ENCODE data around the gene MAPK8.

MAPK8 gene

DNA sequence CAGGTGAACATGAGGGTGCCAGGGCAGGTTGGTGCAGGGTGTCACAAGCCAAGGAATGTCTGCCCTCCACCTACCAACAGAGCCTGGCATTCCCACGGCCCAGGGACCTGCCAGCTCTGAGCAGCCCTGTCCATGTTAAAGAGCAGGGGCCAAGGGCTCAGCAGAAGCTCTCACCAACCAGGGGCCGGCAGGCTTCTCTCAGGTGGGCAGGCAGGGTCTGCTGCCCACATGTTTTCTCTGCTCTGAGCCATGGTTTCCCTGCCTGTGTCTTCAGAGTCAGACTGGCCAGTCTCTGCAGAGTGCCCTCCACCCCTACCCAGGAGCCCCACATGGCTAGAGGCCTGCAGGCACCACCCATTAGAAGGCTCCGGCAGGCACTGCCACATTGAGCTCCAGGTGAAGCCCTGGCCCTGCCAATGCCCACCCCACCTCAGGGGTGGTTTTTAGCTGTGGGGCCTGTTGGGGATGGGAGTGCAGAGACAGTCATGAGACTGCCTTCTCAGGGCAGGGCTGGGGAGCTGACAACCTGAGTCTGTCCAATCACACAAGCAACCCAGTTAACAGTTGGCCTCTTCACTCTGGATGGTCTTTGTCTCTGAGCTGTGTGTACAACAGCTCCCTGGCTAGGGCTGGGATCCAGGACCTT lies 162.5 kb downstream of the MAPK8 start:
- TF ChIP-seq, protein P1, sequence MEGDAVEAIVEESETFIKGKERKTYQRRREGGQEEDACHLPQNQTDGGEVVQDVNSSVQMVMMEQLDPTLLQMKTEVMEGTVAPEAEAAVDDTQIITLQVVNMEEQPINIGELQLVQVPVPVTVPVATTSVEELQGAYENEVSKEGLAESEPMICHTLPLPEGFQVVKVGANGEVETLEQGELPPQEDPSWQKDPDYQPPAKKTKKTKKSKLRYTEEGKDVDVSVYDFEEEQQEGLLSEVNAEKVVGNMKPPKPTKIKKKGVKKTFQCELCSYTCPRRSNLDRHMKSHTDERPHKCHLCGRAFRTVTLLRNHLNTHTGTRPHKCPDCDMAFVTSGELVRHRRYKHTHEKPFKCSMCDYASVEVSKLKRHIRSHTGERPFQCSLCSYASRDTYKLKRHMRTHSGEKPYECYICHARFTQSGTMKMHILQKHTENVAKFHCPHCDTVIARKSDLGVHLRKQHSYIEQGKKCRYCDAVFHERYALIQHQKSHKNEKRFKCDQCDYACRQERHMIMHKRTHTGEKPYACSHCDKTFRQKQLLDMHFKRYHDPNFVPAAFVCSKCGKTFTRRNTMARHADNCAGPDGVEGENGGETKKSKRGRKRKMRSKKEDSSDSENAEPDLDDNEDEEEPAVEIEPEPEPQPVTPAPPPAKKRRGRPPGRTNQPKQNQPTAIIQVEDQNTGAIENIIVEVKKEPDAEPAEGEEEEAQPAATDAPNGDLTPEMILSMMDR (IDR thresholded peaks at IDR 0.05): no peak
- H3K27me3 ChIP-seq: peaks cover 15% of the 10 kb centered on the region
- H3K27ac ChIP-seq: no peak overlapping the region
- no peaks in the 10 kb centered on the region for H3K36me3 ChIP-seq
- no peaks in the 10 kb centered on the region for H3K4me1 ChIP-seq (ENCODE audit: control insufficient read depth in 1 of 2, insufficient read depth in 1 of 2, low read depth in 1 of 2, low read length in 1 of 2)
- no peak overlapping the region for H3K4me3 ChIP-seq (ENCODE audit: low read depth in 1 of 2, low read length in 1 of 2)
- no peaks in the 10 kb centered on the region for H3K9me3 ChIP-seq

DNA sequence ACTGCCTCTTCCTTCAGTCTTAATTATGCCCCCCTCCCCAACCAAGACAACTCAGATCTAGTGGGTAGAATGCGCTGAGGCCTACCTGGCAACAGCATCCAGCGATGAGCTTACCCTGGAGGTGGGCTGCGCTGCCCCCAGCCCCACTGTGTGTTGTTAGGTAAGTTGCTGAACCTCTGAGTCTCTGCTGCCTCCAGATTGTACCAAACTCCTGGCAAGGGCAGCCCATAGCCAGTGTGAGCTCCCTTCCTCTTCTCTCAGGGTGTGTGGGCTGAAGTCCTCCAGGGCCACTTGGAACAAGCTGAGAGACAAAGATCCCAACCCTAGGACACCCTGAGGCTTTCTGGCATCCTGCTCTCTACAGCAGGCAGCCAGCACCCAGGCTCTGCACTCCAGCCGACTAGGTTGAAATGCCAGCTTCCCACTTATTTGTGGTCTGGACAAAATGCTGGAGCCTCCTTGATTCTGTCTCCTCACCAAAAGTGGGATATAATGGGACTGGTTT lies 163.1 kb downstream of the MAPK8 start:
- Histone ChIP-seq H3K36me3 (no peaks in the 10 kb centered on the region), H3K4me3 (ENCODE audit: low read depth in 1 of 2, low read length in 1 of 2) (no peak overlapping the region), H3K4me1 (ENCODE audit: control insufficient read depth in 1 of 2, insufficient read depth in 1 of 2, low read depth in 1 of 2, low read length in 1 of 2) (no peaks in the 10 kb centered on the region), H3K27me3 (peaks cover 14% of the 10 kb centered on the region), H3K9me3 (no peaks in the 10 kb centered on the region), H3K27ac (no peak overlapping the region)
- TF ChIP-seq, protein P1 (IDR thresholded peaks at IDR 0.05): no peak

DNA sequence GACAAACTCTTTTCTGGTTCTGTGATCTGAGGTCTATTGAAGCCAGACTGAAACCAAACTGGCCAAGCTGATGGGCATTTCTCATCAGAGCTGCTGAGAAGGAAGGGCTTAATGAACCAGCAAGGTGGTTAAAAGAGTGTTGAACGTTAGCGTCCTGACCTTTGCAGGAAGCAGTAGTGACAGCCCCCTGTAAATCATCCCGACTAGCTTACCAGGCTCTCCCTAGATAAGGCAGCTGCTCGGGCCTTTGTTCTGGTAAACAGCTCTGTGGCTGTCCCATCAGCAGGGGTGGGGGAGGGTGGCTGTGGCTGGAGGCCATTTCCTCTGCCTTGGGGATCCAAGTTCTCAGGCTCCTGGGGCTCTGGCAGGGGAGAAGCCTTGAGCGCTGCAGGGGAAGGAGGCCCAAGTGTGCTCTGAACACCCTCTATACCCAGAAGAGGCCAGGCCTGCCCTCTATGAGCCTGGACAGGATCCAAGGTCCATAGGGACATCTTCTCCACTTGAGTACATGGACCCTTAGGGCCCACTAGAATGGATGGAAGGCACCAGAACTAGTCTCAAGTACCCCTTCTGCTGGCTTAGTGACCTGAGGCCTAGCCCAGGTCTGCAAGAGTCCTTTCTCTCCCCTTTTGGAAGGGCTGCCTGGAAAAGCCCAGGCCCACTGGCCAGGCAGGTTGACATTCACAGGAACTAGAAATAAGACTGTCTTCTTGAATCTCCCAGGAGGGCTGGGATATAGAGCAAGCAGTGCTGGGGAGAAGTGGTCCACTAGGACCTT lies 163.8 kb downstream of the MAPK8 start:
- Histone ChIP-seq H3K27me3 (peaks cover 6% of the 10 kb centered on the region), H3K4me1 (ENCODE audit: control insufficient read depth in 1 of 2, insufficient read depth in 1 of 2, low read depth in 1 of 2, low read length in 1 of 2) (no peaks in the 10 kb centered on the region), H3K27ac (no peak overlapping the region), H3K4me3 (ENCODE audit: low read depth in 1 of 2, low read length in 1 of 2) (no peak overlapping the region), H3K36me3 (no peaks in the 10 kb centered on the region), H3K9me3 (no peaks in the 10 kb centered on the region)
- TF ChIP-seq, protein P1 (IDR thresholded peaks at IDR 0.05): no peak

DNA sequence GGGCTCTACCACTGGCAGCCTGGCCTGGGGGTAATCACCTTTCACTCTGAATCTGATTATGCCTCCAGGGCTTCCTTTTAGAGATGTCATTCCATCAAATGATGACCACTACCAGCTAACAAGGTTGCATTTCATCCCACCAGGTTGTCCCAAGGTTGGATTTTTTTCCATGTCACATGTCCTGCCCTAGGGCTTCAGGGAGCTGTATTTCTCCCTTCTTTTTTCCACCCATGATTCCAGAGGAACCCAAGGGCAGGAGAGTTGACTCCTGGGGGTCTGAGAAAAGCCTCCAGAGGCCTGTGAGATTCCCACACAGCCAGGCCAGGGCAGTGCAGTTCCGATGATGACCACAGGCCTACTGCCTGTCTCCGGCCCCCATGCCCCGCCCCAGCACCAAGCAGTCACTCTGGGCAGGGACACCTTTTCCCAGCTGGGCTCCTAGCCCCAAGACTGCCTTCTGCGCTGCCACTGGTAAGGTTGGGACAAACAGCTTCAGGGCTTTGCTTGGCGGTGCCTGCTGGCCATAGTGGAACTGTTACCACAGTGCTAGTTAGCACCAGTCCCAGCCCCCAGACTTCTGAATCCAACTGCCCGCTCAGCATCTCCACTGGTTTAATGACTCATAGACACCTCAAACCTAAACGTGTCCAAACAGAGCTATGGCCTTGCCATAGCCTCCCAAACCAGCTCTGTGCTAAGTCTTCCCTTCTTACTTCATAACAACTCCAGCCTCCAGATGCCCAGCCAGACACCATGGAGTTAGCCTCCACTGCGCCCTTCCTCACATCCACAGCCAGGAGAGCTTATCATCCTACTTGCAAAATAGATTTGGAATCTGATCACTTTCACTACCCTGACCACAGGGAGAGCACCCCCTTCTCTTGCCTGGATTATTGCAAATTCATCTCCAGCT lies 164.7 kb downstream of the MAPK8 start:
- Histone ChIP-seq H3K4me3 (ENCODE audit: low read depth in 1 of 2, low read length in 1 of 2) (no peak overlapping the region), H3K27me3 (no peaks in the 10 kb centered on the region), H3K4me1 (ENCODE audit: control insufficient read depth in 1 of 2, insufficient read depth in 1 of 2, low read depth in 1 of 2, low read length in 1 of 2) (no peaks in the 10 kb centered on the region), H3K27ac (no peak overlapping the region), H3K9me3 (no peaks in the 10 kb centered on the region), H3K36me3 (no peaks in the 10 kb centered on the region)
- TF ChIP-seq, protein P1 (IDR thresholded peaks at IDR 0.05): no peak

DNA sequence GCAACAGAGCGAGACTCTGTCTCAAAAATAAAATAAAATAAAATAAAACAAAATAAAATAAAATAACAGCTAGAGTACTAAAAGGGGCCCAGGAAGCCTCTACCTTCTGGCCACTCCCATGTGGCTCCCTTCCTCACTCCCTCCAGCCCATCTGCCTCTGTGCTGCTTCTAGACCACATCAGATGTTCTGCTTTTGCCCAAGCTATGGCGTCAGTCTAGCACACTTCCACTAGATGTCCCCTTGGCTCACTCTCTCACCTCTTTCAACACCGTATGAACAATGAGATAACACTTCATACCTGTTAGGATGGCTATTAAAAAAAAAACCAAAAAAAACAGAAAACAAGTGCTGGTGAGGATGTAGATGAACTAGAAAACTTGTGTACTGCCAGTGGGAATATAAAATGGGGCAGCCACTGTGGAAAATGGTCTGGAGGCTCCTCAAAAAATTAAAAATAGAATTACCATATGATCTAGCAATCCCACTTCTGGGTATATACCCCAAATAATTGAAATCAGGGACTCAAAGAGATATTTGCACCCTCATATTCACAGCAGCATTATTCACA lies 166.1 kb downstream of the MAPK8 start:
- H3K4me3 ChIP-seq (ENCODE audit: low read depth in 1 of 2, low read length in 1 of 2): no peak overlapping the region
- no peak overlapping the region for H3K27ac ChIP-seq
- peaks cover 4% of the 10 kb centered on the region for H3K27me3 ChIP-seq
- no peaks in the 10 kb centered on the region for H3K4me1 ChIP-seq (ENCODE audit: control insufficient read depth in 1 of 2, insufficient read depth in 1 of 2, low read depth in 1 of 2, low read length in 1 of 2)
- H3K36me3 ChIP-seq: no peaks in the 10 kb centered on the region
- TF ChIP-seq, protein P1 (IDR thresholded peaks at IDR 0.05): no peak
- H3K9me3 ChIP-seq: no peaks in the 10 kb centered on the region
